Subcutaneous abdominal adipose tissue (tissue), 5 donors: Measurements from ENCODE around the gene VAPB.

Source experiments
- H3K27ac ChIP-seq: one replicate; pipeline ENCODE4 v1.7.0; 2013; ENCODE audit warnings: low read depth, mild to moderate bottlenecking, inconsistent platforms, low read length, moderate library complexity
- H3K27me3 ChIP-seq, 5 donors: one replicate each; pipeline ENCODE4 v1.7.0; 2013; ENCODE audit warnings: low read length in 5 of 5, inconsistent platforms in 1 of 5; ENCODE audit not compliant: control insufficient read depth in 5 of 5, insufficient read depth in 4 of 5
- H3K36me3 ChIP-seq, 5 donors: one replicate each; pipeline ENCODE4 v1.7.0; 2013; ENCODE audit warnings: low read length in 5 of 5; ENCODE audit not compliant: control insufficient read depth in 5 of 5, insufficient read depth in 5 of 5
- H3K4me1 ChIP-seq, 5 donors: one replicate each; pipeline ENCODE4 v1.7.0; 2013; ENCODE audit warnings: low read length in 5 of 5, mild to moderate bottlenecking in 3 of 5, moderate library complexity in 1 of 5; ENCODE audit not compliant: control insufficient read depth in 5 of 5, insufficient read depth in 5 of 5
- H3K4me3 ChIP-seq, 5 donors: one replicate each; pipeline ENCODE4 v1.7.0; 2013; ENCODE audit warnings: low read length in 5 of 5, low read depth in 1 of 5
- H3K9ac ChIP-seq, 5 donors: one replicate each; pipeline ENCODE4 v1.7.0; 2013; ENCODE audit warnings: low read length in 5 of 5, mild to moderate bottlenecking in 4 of 5, moderate library complexity in 3 of 5
- H3K9me3 ChIP-seq, 5 donors: one replicate each; pipeline ENCODE4 v1.7.0; 2013; ENCODE audit warnings: low read length in 5 of 5; ENCODE audit not compliant: control insufficient read depth in 5 of 5
- donor health status: healthy.
- donor health status: healthy.
- donor health status: healthy.
- donor health status: healthy.
- donor health status: healthy.

Gene VAPB

GRCh38 chr20:58498470-58499068, 109.5 kb downstream of the VAPB start:
- Histone ChIP-seq H3K9ac (no peak overlapping the region), H3K27me3 (no peaks in the 10 kb centered on the region), H3K4me1 (no peaks in the 10 kb centered on the region), H3K36me3 (no peaks in the 10 kb centered on the region), H3K27ac (no peak overlapping the region), H3K4me3 (no peak overlapping the region), H3K9me3 (peaks cover 0 to 19% (median 13%) of the 10 kb centered on the region in 5 donors)

GRCh38 chr20:58500256-58500655, 111.2 kb downstream of the VAPB start:
- no peaks in the 10 kb centered on the region for H3K27me3 ChIP-seq
- H3K4me3 ChIP-seq: no peak overlapping the region
- no peaks in the 10 kb centered on the region for H3K36me3 ChIP-seq
- no peak overlapping the region for H3K27ac ChIP-seq
- H3K9ac ChIP-seq: no peak overlapping the region
- H3K4me1 ChIP-seq: no peaks in the 10 kb centered on the region
- peaks cover 3 to 31% (median 27%) of the 10 kb centered on the region in 5 donors for H3K9me3 ChIP-seq
